WTC11 (cell line): ENCODE data around the gene MARCHF4. TPM values are rescaled to one million over a fixed set of nuclear protein-coding genes. Genes with fewer than 3 reads are reported as not detected.
"Not testable (repeated sequence)": the region's sequence is repeated elsewhere in the genome, so short reads cannot be mapped to it uniquely, and the experiment has no call there.

Experiments
- ATAC-seq: fragments of 200-7000 bp; cut with Tn5 transposase; 2 replicates; pipeline ENCODE4 v1.10.0; 2021; ENCODE audit warnings: mild to moderate bottlenecking, moderate library complexity
- CTCF ChIA-PET: fragments of 300-600 bp; sonication (Branson Sonifier 250); formaldehyde crosslinking; loops from one replicate; lab custom pipeline; 2021; ENCODE audit warnings: antibody characterized with exemption; lab: Charles Lee
- POLR2A ChIA-PET: fragments of 350-600 bp; sonication (Branson Sonifier 250); formaldehyde crosslinking; loops from one replicate; lab custom pipeline; 2021; ENCODE audit warnings: antibody characterized with exemption; lab: Charles Lee
- DNase-seq: peaks from one replicate; pipeline ENCODE4 v3.0.0; 2021; ENCODE audit warnings: low spot score
- H3K27ac Mint-ChIP-seq: 2 replicates; pipeline ENCODE4 v1.8.0; 2021; ENCODE audit warnings: mixed read lengths
- H3K27me3 Mint-ChIP-seq: 2 replicates; pipeline ENCODE4 v1.8.0; 2021; ENCODE audit warnings: low read depth, mild to moderate bottlenecking, moderate library complexity, mixed read lengths
- H3K36me3 Mint-ChIP-seq: 2 replicates; pipeline ENCODE4 v1.8.0; 2021; ENCODE audit warnings: mixed read lengths
- H3K4me1 Mint-ChIP-seq: 2 replicates; pipeline ENCODE4 v1.8.0; 2022; ENCODE audit warnings: mixed read lengths
- H3K4me3 Mint-ChIP-seq: 2 replicates; pipeline ENCODE4 v1.8.0; 2021; ENCODE audit warnings: mild to moderate bottlenecking, moderate library complexity, mixed read lengths
- H3K9me3 Mint-ChIP-seq: 2 replicates; pipeline ENCODE4 v1.8.0; 2021; ENCODE audit warnings: mixed read lengths
- CBFB ChIP-seq: sonication (generic); formaldehyde crosslinking; IDR thresholded peaks from 2 replicates; pipeline ENCODE4 v1.8.1; 2022; ENCODE audit warnings: mild to moderate bottlenecking, low read depth, missing genetic modification reagents
- CREB1 ChIP-seq: sonication (generic); formaldehyde crosslinking; IDR thresholded peaks from 2 replicates; pipeline ENCODE4 v1.8.0; 2023; ENCODE audit warnings: mild to moderate bottlenecking, missing genetic modification reagents
- EMX1 ChIP-seq: fragments of 250-450 bp; sonication (Bioruptor Pico); IDR thresholded peaks from 2 replicates; pipeline ENCODE4 v1.8.0; 2021; ENCODE audit warnings: mild to moderate bottlenecking
- FOXJ3 ChIP-seq: sonication (generic); formaldehyde crosslinking; IDR thresholded peaks from 2 replicates; pipeline ENCODE4 v1.9.0; 2021; ENCODE audit warnings: missing genetic modification reagents, mild to moderate bottlenecking, borderline replicate concordance
- FOXK1 ChIP-seq: sonication (generic); formaldehyde crosslinking; IDR thresholded peaks from 2 replicates; pipeline ENCODE4 v1.8.0; 2022; ENCODE audit warnings: mild to moderate bottlenecking, moderate library complexity, missing genetic modification reagents
- HMGA2 ChIP-seq: fragments of 250-450 bp; sonication (Bioruptor Pico); IDR thresholded peaks from 2 replicates; pipeline ENCODE4 v1.4.0; 2021; ENCODE audit warnings: mild to moderate bottlenecking, moderate library complexity
- JAZF1 ChIP-seq: fragments of 250-450 bp; sonication (Bioruptor Pico); IDR thresholded peaks from 2 replicates; pipeline ENCODE4 v1.9.0; 2021; ENCODE audit warnings: moderate library complexity, mild to moderate bottlenecking, inconsistent platforms
- MXD4 ChIP-seq: fragments of 250-450 bp; sonication (Bioruptor Pico); IDR thresholded peaks from 2 replicates; pipeline ENCODE4 v1.8.0; 2021; ENCODE audit warnings: mild to moderate bottlenecking, moderate library complexity, borderline replicate concordance
- NFATC4 ChIP-seq: fragments of 250-450 bp; sonication (Bioruptor Pico); IDR thresholded peaks from 2 replicates; pipeline ENCODE4 v1.9.0; 2021; ENCODE audit warnings: mild to moderate bottlenecking
- NR2C2 ChIP-seq: sonication (generic); formaldehyde crosslinking; IDR thresholded peaks from 2 replicates; pipeline ENCODE4 v1.8.0; 2022; ENCODE audit warnings: mild to moderate bottlenecking, missing genetic modification reagents
- SMAD4 ChIP-seq: sonication (generic); formaldehyde crosslinking; IDR thresholded peaks from 2 replicates; pipeline ENCODE4 v1.8.0; 2022; ENCODE audit warnings: mild to moderate bottlenecking, missing genetic modification reagents
- SP1 ChIP-seq: sonication (generic); formaldehyde crosslinking; conservative IDR thresholded peaks from 2 replicates; pipeline ENCODE4 v1.8.1; 2022; ENCODE audit warnings: missing genetic modification reagents
- TCF7 ChIP-seq: sonication (generic); formaldehyde crosslinking; IDR thresholded peaks from 2 replicates; pipeline ENCODE4 v1.8.0; 2022; ENCODE audit warnings: mild to moderate bottlenecking, low read depth, missing genetic modification reagents, moderate library complexity
- TP53 ChIP-seq: sonication (generic); formaldehyde crosslinking; IDR thresholded peaks from 2 replicates; pipeline ENCODE4 v1.8.1; 2023; ENCODE audit warnings: mild to moderate bottlenecking, missing genetic modification reagents
- ZNF121 ChIP-seq: sonication (generic); formaldehyde crosslinking; IDR thresholded peaks from 2 replicates; pipeline ENCODE4 v1.8.0; 2023; ENCODE audit warnings: missing genetic modification reagents
- ZNF671 ChIP-seq: fragments of 250-450 bp; sonication (Bioruptor Pico); IDR thresholded peaks from 2 replicates; pipeline ENCODE4 v1.8.0; 2021; ENCODE audit warnings: mild to moderate bottlenecking
- total RNA-seq: library from RNA; stranded (reverse); gene quantifications from 3 replicates; pipeline ENCODE4 v1.2.3, GENCODE V29; 2021
- TF ChIP-seq, protein P1 (sequence below): sonication (generic); formaldehyde crosslinking; IDR thresholded peaks from 2 replicates; pipeline ENCODE4 v1.8.1; 2023; ENCODE audit warnings: mild to moderate bottlenecking, missing genetic modification reagents
- TF ChIP-seq, protein P2 (sequence below): fragments of 250-450 bp; sonication (Bioruptor Pico); IDR thresholded peaks from 2 replicates; pipeline ENCODE4 v1.9.0; 2021; ENCODE audit warnings: mild to moderate bottlenecking
- TF ChIP-seq, protein P3 (sequence below): fragments of 250-450 bp; sonication (Bioruptor Pico); IDR thresholded peaks from 2 replicates; pipeline ENCODE4 v1.9.0; 2021; ENCODE audit warnings: moderate library complexity, mild to moderate bottlenecking, inconsistent platforms, borderline replicate concordance
- TF ChIP-seq, protein P4 (sequence below): sonication (generic); formaldehyde crosslinking; IDR thresholded peaks from 2 replicates; pipeline ENCODE4 v1.8.1; 2022; ENCODE audit warnings: missing genetic modification reagents, borderline replicate concordance
- TF ChIP-seq, protein P5 (sequence below): sonication (generic); formaldehyde crosslinking; IDR thresholded peaks from 2 replicates; pipeline ENCODE4 v1.8.1; 2022; ENCODE audit warnings: mild to moderate bottlenecking, moderate library complexity, missing genetic modification reagents
- TF ChIP-seq, protein P6 (sequence below): sonication (generic); formaldehyde crosslinking; IDR thresholded peaks from 2 replicates; pipeline ENCODE4 v1.8.1; 2022; ENCODE audit warnings: mild to moderate bottlenecking, missing genetic modification reagents, moderate library complexity, borderline replicate concordance

MARCHF4 gene
- total RNA-seq, 1 experiment from 2014 or later = 2.6 TPM

DNA sequence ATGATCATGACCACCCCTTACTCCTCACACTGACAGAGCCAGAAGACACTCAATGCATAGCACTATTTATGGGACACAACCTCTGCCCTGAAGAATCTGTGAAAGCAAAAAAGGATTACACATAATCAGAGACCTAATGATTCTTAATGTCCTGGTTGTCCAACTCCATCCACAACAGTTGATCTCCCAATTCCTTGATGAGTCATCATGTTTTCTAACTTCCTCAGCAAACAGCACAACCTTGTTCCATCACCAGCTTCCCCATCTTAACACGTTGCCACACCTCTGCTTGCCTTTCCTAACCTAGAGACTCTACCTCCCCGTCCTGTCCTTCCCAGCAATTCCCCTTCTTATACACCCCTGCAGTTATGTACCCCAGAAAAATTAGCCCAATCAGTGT lies 13.2 kb upstream of the MARCHF4 start:
- ATAC-seq (no peak), DNase-seq (no peak)
- H3K4me1 Mint-ChIP-seq = peaks cover 9% of the 10 kb centered on the region
- ChIA-PET CTCF (no interaction called here), POLR2A (no interaction called here)
- H3K27ac Mint-ChIP-seq = no peak overlapping the region
- no peak overlapping the region for H3K4me3 Mint-ChIP-seq
- no peak for TF ChIP-seq SMAD4
- TF ChIP-seq FOXK1 (CRISPR knock-in tag) = no peak
- TF ChIP-seq TP53 (CRISPR knock-in tag) = no peak
- TF ChIP-seq, protein P1, sequence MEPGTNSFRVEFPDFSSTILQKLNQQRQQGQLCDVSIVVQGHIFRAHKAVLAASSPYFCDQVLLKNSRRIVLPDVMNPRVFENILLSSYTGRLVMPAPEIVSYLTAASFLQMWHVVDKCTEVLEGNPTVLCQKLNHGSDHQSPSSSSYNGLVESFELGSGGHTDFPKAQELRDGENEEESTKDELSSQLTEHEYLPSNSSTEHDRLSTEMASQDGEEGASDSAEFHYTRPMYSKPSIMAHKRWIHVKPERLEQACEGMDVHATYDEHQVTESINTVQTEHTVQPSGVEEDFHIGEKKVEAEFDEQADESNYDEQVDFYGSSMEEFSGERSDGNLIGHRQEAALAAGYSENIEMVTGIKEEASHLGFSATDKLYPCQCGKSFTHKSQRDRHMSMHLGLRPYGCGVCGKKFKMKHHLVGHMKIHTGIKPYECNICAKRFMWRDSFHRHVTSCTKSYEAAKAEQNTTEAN = no peak
- TF ChIP-seq, protein P2, sequence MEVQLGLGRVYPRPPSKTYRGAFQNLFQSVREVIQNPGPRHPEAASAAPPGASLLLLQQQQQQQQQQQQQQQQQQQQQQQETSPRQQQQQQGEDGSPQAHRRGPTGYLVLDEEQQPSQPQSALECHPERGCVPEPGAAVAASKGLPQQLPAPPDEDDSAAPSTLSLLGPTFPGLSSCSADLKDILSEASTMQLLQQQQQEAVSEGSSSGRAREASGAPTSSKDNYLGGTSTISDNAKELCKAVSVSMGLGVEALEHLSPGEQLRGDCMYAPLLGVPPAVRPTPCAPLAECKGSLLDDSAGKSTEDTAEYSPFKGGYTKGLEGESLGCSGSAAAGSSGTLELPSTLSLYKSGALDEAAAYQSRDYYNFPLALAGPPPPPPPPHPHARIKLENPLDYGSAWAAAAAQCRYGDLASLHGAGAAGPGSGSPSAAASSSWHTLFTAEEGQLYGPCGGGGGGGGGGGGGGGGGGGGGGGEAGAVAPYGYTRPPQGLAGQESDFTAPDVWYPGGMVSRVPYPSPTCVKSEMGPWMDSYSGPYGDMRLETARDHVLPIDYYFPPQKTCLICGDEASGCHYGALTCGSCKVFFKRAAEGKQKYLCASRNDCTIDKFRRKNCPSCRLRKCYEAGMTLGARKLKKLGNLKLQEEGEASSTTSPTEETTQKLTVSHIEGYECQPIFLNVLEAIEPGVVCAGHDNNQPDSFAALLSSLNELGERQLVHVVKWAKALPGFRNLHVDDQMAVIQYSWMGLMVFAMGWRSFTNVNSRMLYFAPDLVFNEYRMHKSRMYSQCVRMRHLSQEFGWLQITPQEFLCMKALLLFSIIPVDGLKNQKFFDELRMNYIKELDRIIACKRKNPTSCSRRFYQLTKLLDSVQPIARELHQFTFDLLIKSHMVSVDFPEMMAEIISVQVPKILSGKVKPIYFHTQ (CRISPR knock-in tag) = no peak
- no peak for TF ChIP-seq MXD4
- TF ChIP-seq HMGA2 (CRISPR knock-in tag) = no peak
- no peak for TF ChIP-seq TCF7
- TF ChIP-seq, protein P3, sequence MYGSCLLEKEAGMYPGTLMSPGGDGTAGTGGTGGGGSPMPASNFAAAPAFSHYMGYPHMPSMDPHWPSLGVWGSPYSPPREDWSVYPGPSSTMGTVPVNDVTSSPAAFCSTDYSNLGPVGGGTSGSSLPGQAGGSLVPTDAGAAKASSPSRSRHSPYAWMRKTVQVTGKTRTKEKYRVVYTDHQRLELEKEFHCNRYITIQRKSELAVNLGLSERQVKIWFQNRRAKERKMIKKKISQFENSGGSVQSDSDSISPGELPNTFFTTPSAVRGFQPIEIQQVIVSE (CRISPR knock-in tag) = no peak
- TF ChIP-seq ZNF671 (CRISPR knock-in tag) = no peak
- TF ChIP-seq NR2C2 (CRISPR knock-in tag) = no peak
- TF ChIP-seq, all 79 proteins: peak for 0
- H3K9me3 Mint-ChIP-seq = peaks cover 6% of the 10 kb centered on the region
- no peaks in the 10 kb centered on the region for H3K36me3 Mint-ChIP-seq
- H3K27me3 Mint-ChIP-seq = no peaks in the 10 kb centered on the region; the same call in 1 of the 2 replicates

DNA sequence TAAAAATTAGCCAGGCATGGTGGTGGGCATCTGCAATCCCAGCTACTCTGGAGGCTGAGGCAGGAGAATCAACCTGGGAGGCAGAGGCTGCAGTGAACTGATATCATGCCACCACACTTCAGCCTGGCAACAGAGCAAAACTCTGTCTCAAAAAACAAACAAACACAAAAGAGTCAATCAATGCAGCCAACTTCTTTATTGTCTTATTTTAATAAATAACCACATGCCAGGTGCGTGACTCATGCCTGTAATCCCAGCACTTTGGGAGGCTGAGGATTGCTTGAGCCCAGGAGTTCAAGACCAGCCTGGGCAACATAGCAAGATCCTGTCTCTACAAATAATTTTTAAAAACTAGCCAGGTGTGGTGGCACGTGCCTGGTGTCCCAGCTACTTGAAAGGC lies 12.1 kb upstream of the MARCHF4 start:
- CTCF ChIA-PET, POLR2A ChIA-PET, H3K9me3 Mint-ChIP-seq, H3K27ac Mint-ChIP-seq, H3K27me3 Mint-ChIP-seq, H3K36me3 Mint-ChIP-seq, DNase-seq, H3K4me1 Mint-ChIP-seq, H3K4me3 Mint-ChIP-seq, ATAC-seq: not testable (repeated sequence)

DNA sequence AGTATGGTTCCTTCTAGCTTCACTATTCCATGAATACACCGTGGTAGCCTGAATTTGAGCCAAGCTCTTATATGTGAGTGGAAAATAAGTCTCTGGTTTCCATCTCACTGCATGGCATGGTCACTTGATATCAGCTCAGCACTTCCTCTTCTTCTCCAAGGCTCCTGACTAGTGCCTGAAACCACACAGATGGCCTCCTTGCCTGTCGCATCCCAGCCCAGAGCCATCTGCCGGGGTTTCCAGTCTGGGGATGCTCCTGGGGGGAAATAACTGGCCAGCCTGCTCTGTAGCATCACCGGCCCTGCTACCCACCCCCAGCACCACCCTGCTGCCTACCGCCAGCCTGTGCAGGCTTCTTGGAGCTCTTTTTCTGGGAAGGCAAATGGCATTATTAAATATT lies 7.7 kb upstream of the MARCHF4 start:
- no peak overlapping the region for H3K4me3 Mint-ChIP-seq
- POLR2A ChIA-PET = no interaction called here
- no peak overlapping the region for H3K27ac Mint-ChIP-seq
- CTCF ChIA-PET = no interaction called here
- peaks cover 17% of the 10 kb centered on the region for H3K27me3 Mint-ChIP-seq
- H3K4me1 Mint-ChIP-seq = no peaks in the 10 kb centered on the region
- H3K9me3 Mint-ChIP-seq = peaks cover 6% of the 10 kb centered on the region
- ATAC-seq (no peak), DNase-seq (no peak)
- no peaks in the 10 kb centered on the region for H3K36me3 Mint-ChIP-seq
- TF ChIP-seq, protein P4, sequence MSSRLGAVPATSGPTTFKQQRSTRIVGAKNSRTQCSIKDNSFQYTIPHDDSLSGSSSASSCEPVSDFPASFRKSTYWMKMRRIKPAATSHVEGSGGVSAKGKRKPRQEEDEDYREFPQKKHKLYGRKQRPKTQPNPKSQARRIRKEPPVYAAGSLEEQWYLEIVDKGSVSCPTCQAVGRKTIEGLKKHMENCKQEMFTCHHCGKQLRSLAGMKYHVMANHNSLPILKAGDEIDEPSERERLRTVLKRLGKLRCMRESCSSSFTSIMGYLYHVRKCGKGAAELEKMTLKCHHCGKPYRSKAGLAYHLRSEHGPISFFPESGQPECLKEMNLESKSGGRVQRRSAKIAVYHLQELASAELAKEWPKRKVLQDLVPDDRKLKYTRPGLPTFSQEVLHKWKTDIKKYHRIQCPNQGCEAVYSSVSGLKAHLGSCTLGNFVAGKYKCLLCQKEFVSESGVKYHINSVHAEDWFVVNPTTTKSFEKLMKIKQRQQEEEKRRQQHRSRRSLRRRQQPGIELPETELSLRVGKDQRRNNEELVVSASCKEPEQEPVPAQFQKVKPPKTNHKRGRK (CRISPR knock-in tag) = no peak
- no peak for TF ChIP-seq CBFB (CRISPR knock-in tag)
- TF ChIP-seq JAZF1 (CRISPR knock-in tag) = no peak
- TF ChIP-seq FOXJ3 (CRISPR knock-in tag) = no peak
- no peak for TF ChIP-seq SP1 (CRISPR knock-in tag)
- TF ChIP-seq NFATC4 (CRISPR knock-in tag) = no peak
- TF ChIP-seq, protein P5, sequence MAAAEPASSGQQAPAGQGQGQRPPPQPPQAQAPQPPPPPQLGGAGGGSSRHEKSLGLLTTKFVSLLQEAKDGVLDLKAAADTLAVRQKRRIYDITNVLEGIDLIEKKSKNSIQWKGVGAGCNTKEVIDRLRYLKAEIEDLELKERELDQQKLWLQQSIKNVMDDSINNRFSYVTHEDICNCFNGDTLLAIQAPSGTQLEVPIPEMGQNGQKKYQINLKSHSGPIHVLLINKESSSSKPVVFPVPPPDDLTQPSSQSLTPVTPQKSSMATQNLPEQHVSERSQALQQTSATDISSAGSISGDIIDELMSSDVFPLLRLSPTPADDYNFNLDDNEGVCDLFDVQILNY (CRISPR knock-in tag) = no peak
- TF ChIP-seq, protein P1 = no peak
- TF ChIP-seq EMX1 (CRISPR knock-in tag) = no peak
- TF ChIP-seq, protein P6, sequence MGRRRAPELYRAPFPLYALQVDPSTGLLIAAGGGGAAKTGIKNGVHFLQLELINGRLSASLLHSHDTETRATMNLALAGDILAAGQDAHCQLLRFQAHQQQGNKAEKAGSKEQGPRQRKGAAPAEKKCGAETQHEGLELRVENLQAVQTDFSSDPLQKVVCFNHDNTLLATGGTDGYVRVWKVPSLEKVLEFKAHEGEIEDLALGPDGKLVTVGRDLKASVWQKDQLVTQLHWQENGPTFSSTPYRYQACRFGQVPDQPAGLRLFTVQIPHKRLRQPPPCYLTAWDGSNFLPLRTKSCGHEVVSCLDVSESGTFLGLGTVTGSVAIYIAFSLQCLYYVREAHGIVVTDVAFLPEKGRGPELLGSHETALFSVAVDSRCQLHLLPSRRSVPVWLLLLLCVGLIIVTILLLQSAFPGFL = no peak
- TF ChIP-seq CREB1 = no peak
- TF ChIP-seq ZNF121 (CRISPR knock-in tag) = no peak
